ENCODE data around the gene MRM3.
"Not testable (repeated sequence)": the region's sequence is repeated elsewhere in the genome, so short reads cannot be mapped to it uniquely, and the experiment has no call there.

The MRM3 gene

GRCh38 chr17:755319-755961 lies 26.7 kb upstream of the MRM3 start:
- DNase-seq (ENCODE audit: low read depth): not testable (repeated sequence)

- not testable (repeated sequence) for DNase-seq (ENCODE audit: low read depth)
Observed at GRCh38 chr17:756010-756567, 26.1 kb upstream of the MRM3 start.

DNA sequence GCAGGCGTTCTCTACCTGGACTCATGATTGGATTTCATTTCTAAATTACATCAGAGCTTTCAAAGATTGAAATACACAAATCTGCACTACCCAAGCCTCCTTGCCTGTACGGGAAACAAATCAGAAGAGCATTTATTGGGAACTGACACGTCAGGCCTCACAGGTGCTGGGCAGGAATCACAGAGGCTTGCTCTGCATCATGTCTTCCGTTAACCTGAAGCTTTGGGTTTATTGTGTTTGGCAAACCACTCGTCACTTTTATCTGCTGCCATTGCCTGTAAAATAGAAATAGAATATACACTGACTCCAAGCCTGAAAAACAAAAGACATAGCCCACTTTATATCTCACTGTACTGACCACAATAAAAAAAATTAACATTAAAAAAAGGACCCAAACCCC lies 22.2 kb upstream of the MRM3 start:
- DNase-seq (ENCODE audit: low read depth): no peak

DNA sequence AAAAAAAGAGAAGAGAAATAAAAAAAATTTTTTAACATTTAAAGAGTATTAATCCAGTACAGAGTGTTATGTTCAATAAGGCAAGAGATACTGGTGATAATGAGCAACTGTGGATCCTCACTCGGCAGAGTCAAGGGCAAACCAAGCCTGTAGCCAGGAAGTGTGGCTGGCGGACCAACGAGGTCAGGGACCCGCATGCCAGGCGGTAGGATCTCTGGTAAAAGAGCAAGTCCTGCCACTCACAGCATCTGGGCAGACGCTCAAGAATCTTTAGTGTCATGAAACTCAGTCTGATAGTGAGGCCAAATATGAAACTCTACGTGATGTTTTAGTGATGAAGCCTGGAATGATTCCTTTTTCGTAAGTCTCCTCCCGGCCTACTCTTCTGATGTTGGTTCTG lies 21.8 kb upstream of the MRM3 start:
- no peak for DNase-seq (ENCODE audit: low read depth)

GRCh38 chr17:767076-767475 lies 15.1 kb upstream of the MRM3 start:
- no peak for DNase-seq (ENCODE audit: low read depth)

- no peak for DNase-seq (ENCODE audit: low read depth)
Observed at GRCh38 chr17:773016-773415, 9.1 kb upstream of the MRM3 start.

- DNase-seq (ENCODE audit: low read depth): no peak
Observed at GRCh38 chr17:773467-774312, 8.5 kb upstream of the MRM3 start.

GRCh38 chr17:774313-774584 lies 7.9 kb upstream of the MRM3 start:
- no peak for DNase-seq (ENCODE audit: low read depth)

GRCh38 chr17:778096-778495 lies 4.1 kb upstream of the MRM3 start:
- no peak for DNase-seq (ENCODE audit: low read depth)

GRCh38 chr17:784143-784542 lies 2.0 kb downstream of the MRM3 start:
- no peak for DNase-seq (ENCODE audit: low read depth)

GRCh38 chr17:785901-786300 lies 3.7 kb downstream of the MRM3 start:
- DNase-seq (ENCODE audit: low read depth): not testable (repeated sequence)

GRCh38 chr17:787641-788221 lies 5.6 kb downstream of the MRM3 start:
- no peak for DNase-seq (ENCODE audit: low read depth)

- no peak for DNase-seq (ENCODE audit: low read depth)
Observed at GRCh38 chr17:788551-788950, 6.4 kb downstream of the MRM3 start.

- no peak for DNase-seq (ENCODE audit: low read depth)
Observed at GRCh38 chr17:789160-789840, 7.1 kb downstream of the MRM3 start.

DNA sequence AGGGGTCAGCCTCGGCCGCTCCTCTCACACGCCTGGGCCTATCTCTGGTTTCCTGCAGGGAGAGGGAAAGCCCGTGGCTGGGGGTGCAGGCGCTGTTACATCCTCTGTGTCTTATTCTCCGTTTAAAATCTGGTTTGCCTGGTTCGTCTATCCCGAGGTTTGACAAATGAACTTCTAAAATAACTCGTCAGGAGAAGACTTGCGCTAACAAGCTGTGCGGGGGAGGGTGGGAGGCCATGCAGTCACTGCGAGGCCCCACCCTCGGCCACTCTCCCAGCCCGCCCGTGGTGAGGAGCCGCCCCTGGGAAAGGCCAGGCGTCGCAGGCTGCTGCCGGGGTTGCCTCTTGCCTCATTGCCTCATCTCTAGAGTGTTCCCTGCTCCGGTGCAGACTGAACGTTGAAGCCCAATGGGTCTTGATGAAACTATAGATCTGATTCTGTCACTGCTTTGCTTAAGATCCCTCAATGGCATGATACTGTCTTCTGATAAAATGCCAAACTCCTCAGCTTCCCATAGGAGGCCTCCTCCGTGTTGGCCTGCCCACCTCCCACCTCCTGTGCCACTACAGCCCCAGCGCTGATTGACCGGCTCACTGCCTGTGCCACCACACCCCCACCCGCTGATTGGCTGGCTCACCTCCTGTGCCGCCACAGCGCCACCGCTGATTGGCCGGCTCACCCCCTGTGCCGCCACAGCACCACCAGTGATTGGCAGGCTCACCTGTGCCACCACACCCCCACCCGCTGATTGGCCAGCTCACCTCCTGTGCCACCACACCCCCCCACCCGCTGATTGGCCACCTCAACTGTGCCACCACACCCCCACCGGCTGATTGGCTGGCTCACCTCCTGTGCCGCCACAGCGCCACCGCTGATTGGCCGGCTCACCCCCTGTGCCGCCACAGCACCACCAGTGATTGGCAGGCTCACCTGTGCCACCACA lies 8.0 kb downstream of the MRM3 start:
- DNase-seq (ENCODE audit: low read depth): not testable (repeated sequence)

- not testable (repeated sequence) for DNase-seq (ENCODE audit: low read depth)
Observed at GRCh38 chr17:790874-791247, 8.7 kb downstream of the MRM3 start.

- no peak for DNase-seq (ENCODE audit: low read depth)
Observed at GRCh38 chr17:791829-792228, 9.7 kb downstream of the MRM3 start.

- no peak for DNase-seq (ENCODE audit: low read depth)
Observed at GRCh38 chr17:792277-792676, 10.1 kb downstream of the MRM3 start.

GRCh38 chr17:794876-795275 lies 12.7 kb downstream of the MRM3 start:
- peak; percentile 65 for DNase-seq (ENCODE audit: low read depth)

- no peak for DNase-seq (ENCODE audit: low read depth)
Observed at GRCh38 chr17:795276-795675, 13.1 kb downstream of the MRM3 start.

DNA sequence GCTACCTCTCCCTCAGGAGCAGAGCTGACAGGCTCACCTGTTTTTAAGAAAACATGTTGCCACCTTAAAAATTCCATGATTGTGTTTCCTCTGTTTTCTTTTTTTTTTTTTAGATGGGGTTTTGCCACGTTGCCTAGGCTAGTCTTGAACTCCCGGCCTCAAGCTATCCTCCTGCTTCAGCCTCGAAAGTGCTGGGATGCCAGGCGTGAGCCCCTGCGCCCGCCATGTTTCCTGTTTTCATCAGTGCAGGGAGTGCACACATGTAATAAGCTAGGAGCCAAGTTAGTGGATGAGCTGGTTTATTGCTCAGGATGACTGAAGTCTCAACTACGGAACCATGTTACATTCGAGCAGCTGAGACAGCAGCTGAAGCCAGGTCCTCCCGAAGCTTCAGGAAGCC lies 13.6 kb downstream of the MRM3 start:
- no peak for DNase-seq (ENCODE audit: low read depth)

- DNase-seq (ENCODE audit: low read depth): no peak
Observed at GRCh38 chr17:796609-797008, 14.5 kb downstream of the MRM3 start.
